WI38 (cell line): ENCODE measurements around the gene MAPK11.
A peak's percentile ranks its signal among the peaks of the same experiment; 100 is the strongest.

Experiments
- H3K4me3 ChIP-seq: 2 replicates; pipeline ENCODE4 v1.5.1; 2011; ENCODE audit warnings: low read depth, mild to moderate bottlenecking, control low read depth, low read length
- CTCF ChIP-seq: IDR thresholded peaks from 2 replicates; pipeline ENCODE4 v1.5.1; 2012; ENCODE audit warnings: low read depth, mild to moderate bottlenecking, control low read depth, low read length

MAPK11 gene

GRCh38 chr22:50307890-50308596, 37.9 kb upstream of the MAPK11 start:
- no peak for TF ChIP-seq CTCF
- no peak overlapping the region for H3K4me3 ChIP-seq

GRCh38 chr22:50306753-50307749, 36.9 kb upstream of the MAPK11 start, which contains the start of gene PLXNB2:
Gene PLXNB2 (minus strand): TSS chr22:50307646. CDS start chr22:50290584, 17,062 bp downstream.
- H3K4me3 ChIP-seq, result peak within 1 kb of the TSS; percentile 94
- no peak for TF ChIP-seq CTCF

- no peak for TF ChIP-seq CTCF
- H3K4me3 ChIP-seq, result peak overlapping the region; percentile 94
Measured at GRCh38 chr22:50305923-50306566, 35.9 kb upstream of the MAPK11 start.

GRCh38 chr22:50305393-50305922, 35.3 kb upstream of the MAPK11 start:
- peak overlapping the region; percentile 94 for H3K4me3 ChIP-seq
- no peak for TF ChIP-seq CTCF

GRCh38 chr22:50304528-50305392, 34.6 kb upstream of the MAPK11 start:
- no peak for TF ChIP-seq CTCF
- H3K4me3 ChIP-seq, result peak overlapping the region; percentile 94

- no peak for TF ChIP-seq CTCF
- peak overlapping the region; percentile 24 for H3K4me3 ChIP-seq
Measured at GRCh38 chr22:50303848-50304527, 33.8 kb upstream of the MAPK11 start.
